ENCODE results near the gene GPATCH3.

Gene GPATCH3

GRCh38 chr1:26864610-26865480 lies 35.4 kb downstream of the GPATCH3 start:
- in situ Hi-C loops (cut with MboI; ENCODE audit: low sequenced_read_pairs, unreplicated experiment): no loop called here
- DNase-seq (ENCODE audit: low spot score): peak; percentile 97
- TF ChIP-seq, protein P1, sequence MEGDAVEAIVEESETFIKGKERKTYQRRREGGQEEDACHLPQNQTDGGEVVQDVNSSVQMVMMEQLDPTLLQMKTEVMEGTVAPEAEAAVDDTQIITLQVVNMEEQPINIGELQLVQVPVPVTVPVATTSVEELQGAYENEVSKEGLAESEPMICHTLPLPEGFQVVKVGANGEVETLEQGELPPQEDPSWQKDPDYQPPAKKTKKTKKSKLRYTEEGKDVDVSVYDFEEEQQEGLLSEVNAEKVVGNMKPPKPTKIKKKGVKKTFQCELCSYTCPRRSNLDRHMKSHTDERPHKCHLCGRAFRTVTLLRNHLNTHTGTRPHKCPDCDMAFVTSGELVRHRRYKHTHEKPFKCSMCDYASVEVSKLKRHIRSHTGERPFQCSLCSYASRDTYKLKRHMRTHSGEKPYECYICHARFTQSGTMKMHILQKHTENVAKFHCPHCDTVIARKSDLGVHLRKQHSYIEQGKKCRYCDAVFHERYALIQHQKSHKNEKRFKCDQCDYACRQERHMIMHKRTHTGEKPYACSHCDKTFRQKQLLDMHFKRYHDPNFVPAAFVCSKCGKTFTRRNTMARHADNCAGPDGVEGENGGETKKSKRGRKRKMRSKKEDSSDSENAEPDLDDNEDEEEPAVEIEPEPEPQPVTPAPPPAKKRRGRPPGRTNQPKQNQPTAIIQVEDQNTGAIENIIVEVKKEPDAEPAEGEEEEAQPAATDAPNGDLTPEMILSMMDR (IDR thresholded peaks at IDR 0.05; ENCODE audit: borderline replicate concordance, control extremely low read depth, extremely low read depth, insufficient read depth, missing control alignments): no peak

GRCh38 chr1:26863685-26864077 lies 36.6 kb downstream of the GPATCH3 start:
- in situ Hi-C loops (cut with MboI; ENCODE audit: low sequenced_read_pairs, unreplicated experiment): no loop called here
- TF ChIP-seq, protein P1 (IDR thresholded peaks at IDR 0.05; ENCODE audit: borderline replicate concordance, control extremely low read depth, extremely low read depth, insufficient read depth, missing control alignments): no peak
- no peak for DNase-seq (ENCODE audit: low spot score)

DNA sequence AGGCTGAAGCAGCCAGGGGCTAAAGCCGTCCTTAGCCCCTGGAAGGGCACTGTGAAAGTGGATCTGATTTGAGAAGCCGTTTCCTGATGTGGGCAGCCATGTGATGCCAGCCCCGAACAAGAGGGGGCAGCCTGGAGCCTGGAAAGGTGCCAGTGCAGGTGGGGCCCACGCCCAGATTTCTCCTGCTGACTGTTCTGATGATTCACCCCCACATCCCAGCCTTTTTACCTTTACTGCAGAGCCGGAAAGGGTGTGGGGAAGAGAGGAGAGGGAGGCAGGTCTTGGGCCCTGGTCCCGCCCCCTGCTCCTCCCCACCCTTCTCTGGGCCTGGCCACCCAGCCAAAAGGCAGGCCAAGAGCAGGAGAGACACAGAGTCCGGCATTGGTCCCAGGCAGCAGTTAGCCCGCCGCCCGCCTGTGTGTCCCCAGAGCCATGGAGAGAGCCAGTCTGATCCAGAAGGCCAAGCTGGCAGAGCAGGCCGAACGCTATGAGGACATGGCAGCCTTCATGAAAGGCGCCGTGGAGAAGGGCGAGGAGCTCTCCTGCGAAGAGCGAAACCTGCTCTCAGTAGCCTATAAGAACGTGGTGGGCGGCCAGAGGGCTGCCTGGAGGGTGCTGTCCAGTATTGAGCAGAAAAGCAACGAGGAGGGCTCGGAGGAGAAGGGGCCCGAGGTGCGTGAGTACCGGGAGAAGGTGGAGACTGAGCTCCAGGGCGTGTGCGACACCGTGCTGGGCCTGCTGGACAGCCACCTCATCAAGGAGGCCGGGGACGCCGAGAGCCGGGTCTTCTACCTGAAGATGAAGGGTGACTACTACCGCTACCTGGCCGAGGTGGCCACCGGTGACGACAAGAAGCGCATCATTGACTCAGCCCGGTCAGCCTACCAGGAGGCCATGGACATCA lies 37.2 kb downstream of the GPATCH3 start, which contains the start of gene SFN:
Gene SFN (plus strand): TSS at position 369 of the 904 bp plus-strand sequence. CDS start 64 bp downstream, at position 433.
- peak; percentile 57 for DNase-seq (ENCODE audit: low spot score)
- TF ChIP-seq, protein P1 (IDR thresholded peaks at IDR 0.05; ENCODE audit: borderline replicate concordance, control extremely low read depth, extremely low read depth, insufficient read depth, missing control alignments): no peak
- in situ Hi-C loops (cut with MboI; ENCODE audit: low sequenced_read_pairs, unreplicated experiment): no loop called here

GRCh38 chr1:26861889-26862378 lies 38.3 kb downstream of the GPATCH3 start:
- DNase-seq (ENCODE audit: low spot score): no peak
- in situ Hi-C loops (cut with MboI; ENCODE audit: low sequenced_read_pairs, unreplicated experiment): no loop called here
- TF ChIP-seq, protein P1 (IDR thresholded peaks at IDR 0.05; ENCODE audit: borderline replicate concordance, control extremely low read depth, extremely low read depth, insufficient read depth, missing control alignments): no peak

GRCh38 chr1:26861286-26861701 lies 39.0 kb downstream of the GPATCH3 start:
- TF ChIP-seq, protein P1 (IDR thresholded peaks at IDR 0.05; ENCODE audit: borderline replicate concordance, control extremely low read depth, extremely low read depth, insufficient read depth, missing control alignments): no peak
- in situ Hi-C loops (cut with MboI; ENCODE audit: low sequenced_read_pairs, unreplicated experiment): no loop called here
- no peak for DNase-seq (ENCODE audit: low spot score)
